SK-N-SH (cell line): Measurements from ENCODE around the gene INTS6L. TPM values are rescaled to one million over a fixed set of nuclear protein-coding genes. Genes with fewer than 3 reads are reported as not detected.

Experiments
- CTCF ChIA-PET: fragments of 300-600, 350-600 bp; formaldehyde crosslinking; extraction: SDS; loops from one replicate; lab custom pipeline; 2021; lab: Yijun Ruan, JAX
- POLR2A ChIA-PET: fragments of 350-600 bp; sonication (Branson Sonifier 250); formaldehyde crosslinking; extraction: SDS; loops from one replicate; lab custom pipeline; 2020; ENCODE audit warnings: antibody characterized with exemption, inconsistent platforms; lab: Yijun Ruan, JAX
- DNase-seq: peaks from one replicate; pipeline ENCODE4 v3.0.0; 2012
- H2AFZ ChIP-seq: fragments of 200-600 bp; sonication (generic); 2 replicates; pipeline ENCODE4 v1.8.1; 2016; ENCODE audit warnings: antibody characterized with exemption, mild to moderate bottlenecking, low read depth
- H3F3A ChIP-seq: fragments of 200-600 bp; sonication (generic); replicated peaks from 2 replicates; pipeline ENCODE3; 2016; ENCODE audit warnings: antibody characterized with exemption, mild to moderate bottlenecking; ENCODE audit not compliant: insufficient read depth
- H3K27ac ChIP-seq, 2 experiments: fragments of 200-500 bp in 1 of 2; fragments of 200-600 bp in 1 of 2; sonication (Bioruptor generic) in 1 of 2; sonication (generic), shearing (Covaris generic) in 1 of 2; 2 replicates each; pipeline versions ENCODE4 v1.5.1 to v1.6.1; 2014 to 2016; ENCODE audit warnings: low read depth in 2 of 2, inconsistent platforms in 1 of 2, low read length in 1 of 2, mild to moderate bottlenecking in 1 of 2, mixed read lengths in 1 of 2
- H3K27me3 ChIP-seq: fragments of 200-600 bp; sonication (generic), shearing (Covaris generic); 2 replicates; pipeline ENCODE4 v1.6.1; 2016; ENCODE audit warnings: mixed run types; ENCODE audit not compliant: insufficient read depth
- H3K36me3 ChIP-seq, 2 experiments: fragments of 200-500 bp in 1 of 2; fragments of 200-600 bp in 1 of 2; sonication (Bioruptor generic) in 1 of 2; sonication (generic) in 1 of 2; replicated peaks in 1 of 2; 2 replicates each; pipeline versions ENCODE3 to v1.5.1; 2014 to 2016; ENCODE audit warnings: low read length in 1 of 2, mild to moderate bottlenecking in 1 of 2; ENCODE audit not compliant: insufficient read depth in 2 of 2, control insufficient read depth in 1 of 2
- H3K4me1 ChIP-seq, 2 experiments: fragments of 200-500 bp in 1 of 2; fragments of 200-600 bp in 1 of 2; sonication (Bioruptor generic) in 1 of 2; sonication (generic), shearing (Covaris generic) in 1 of 2; 2 replicates each; pipeline versions ENCODE4 v1.5.1 to v1.6.1; 2014 to 2016; ENCODE audit warnings: low read depth in 1 of 2, low read length in 1 of 2, mixed run types in 1 of 2; ENCODE audit not compliant: insufficient read depth in 2 of 2, control insufficient read depth in 1 of 2
- H3K4me2 ChIP-seq: fragments of 200-600 bp; sonication (generic), shearing (Covaris generic); 2 replicates; pipeline ENCODE4 v1.6.1; 2017; ENCODE audit warnings: mixed run types
- H3K4me3 ChIP-seq, 2 experiments: fragments of 200-500 bp in 1 of 2; fragments of 200-600 bp in 1 of 2; sonication (Bioruptor generic) in 1 of 2; sonication (generic), shearing (Covaris generic) in 1 of 2; 2 replicates each; pipeline versions ENCODE4 v1.5.1 to v1.8.1; 2014 to 2016; ENCODE audit warnings: low read depth in 2 of 2, inconsistent platforms in 1 of 2, low read length in 1 of 2, mild to moderate bottlenecking in 1 of 2, mixed read lengths in 1 of 2, moderate library complexity in 1 of 2
- H3K79me2 ChIP-seq: fragments of 200-600 bp; sonication (generic); 2 replicates; pipeline ENCODE4 v1.8.1; 2017; ENCODE audit warnings: mild to moderate bottlenecking; ENCODE audit not compliant: insufficient read depth
- H3K9ac ChIP-seq: fragments of 200-600 bp; sonication (generic); 2 replicates; pipeline ENCODE4 v1.6.1; 2017; ENCODE audit warnings: mixed run types
- H3K9me2 ChIP-seq: fragments of 200-600 bp; sonication (generic); 2 replicates; pipeline ENCODE4 v1.6.1; 2017; ENCODE audit warnings: mixed run types
- H3K9me3 ChIP-seq: fragments of 200-600 bp; sonication (generic); 2 replicates; pipeline ENCODE4 v1.6.1; 2017; ENCODE audit warnings: mixed run types, mild to moderate bottlenecking, moderate library complexity
- H4K20me1 ChIP-seq: fragments of 200-600 bp; sonication (generic); 2 replicates; pipeline ENCODE4 v1.6.1; 2017; ENCODE audit warnings: mild to moderate bottlenecking, mixed run types; ENCODE audit not compliant: insufficient read depth
- ELF1 ChIP-seq: IDR thresholded peaks from 2 replicates; pipeline ENCODE4 v1.4.0; 2012
- FOSL2 ChIP-seq: IDR thresholded peaks from 2 replicates; pipeline ENCODE4 v1.4.0; 2012; ENCODE audit warnings: low read depth, mild to moderate bottlenecking, moderate library complexity, borderline replicate concordance
- FOXJ3 ChIP-seq: sonication (generic); formaldehyde crosslinking; IDR thresholded peaks from 2 replicates; pipeline ENCODE4 v1.5.1; 2020; ENCODE audit warnings: mild to moderate bottlenecking, missing genetic modification reagents
- GABPA ChIP-seq: IDR thresholded peaks from 2 replicates; pipeline ENCODE4 v1.4.0; 2012; ENCODE audit warnings: low read depth, mild to moderate bottlenecking
- JUND ChIP-seq: IDR thresholded peaks from 2 replicates; pipeline ENCODE4 v1.4.0; 2012
- MEF2A ChIP-seq: IDR thresholded peaks from 2 replicates; pipeline ENCODE4 v1.4.0; 2012; ENCODE audit warnings: low read depth, borderline replicate concordance
- MXI1 ChIP-seq: IDR thresholded peaks from 2 replicates; pipeline ENCODE4 v1.6.1; 2012; ENCODE audit warnings: mild to moderate bottlenecking, low read depth, low read length, improper control_type of control experiment
- PBX3 ChIP-seq: IDR thresholded peaks from 2 replicates; pipeline ENCODE4; 2012
- RAD21 ChIP-seq: IDR thresholded peaks from 2 replicates; pipeline ENCODE4 v1.6.1; 2012; ENCODE audit warnings: mild to moderate bottlenecking, low read length
- RCOR1 ChIP-seq: fragments of 150-350 bp; IDR thresholded peaks from 2 replicates; pipeline ENCODE4 v1.6.1; 2017; ENCODE audit warnings: antibody characterized with exemption, low read length
- REST ChIP-seq: IDR thresholded peaks from 2 replicates; pipeline ENCODE4 v1.6.1; 2012; ENCODE audit warnings: mild to moderate bottlenecking, low read depth, low read length, moderate library complexity
- RFX5 ChIP-seq: IDR thresholded peaks from 2 replicates; pipeline ENCODE4 v1.6.1; 2012; ENCODE audit warnings: mild to moderate bottlenecking, improper control_type of control experiment, low read length
- RXRA ChIP-seq: IDR thresholded peaks from 2 replicates; pipeline ENCODE4 v1.4.0; 2012; ENCODE audit warnings: low read depth, mild to moderate bottlenecking, borderline replicate concordance
- SIN3A ChIP-seq: IDR thresholded peaks from 2 replicates; pipeline ENCODE4 v1.6.1; 2012; ENCODE audit warnings: low read depth, mild to moderate bottlenecking, low read length, moderate library complexity, borderline replicate concordance
- TAF1 ChIP-seq: IDR thresholded peaks from 2 replicates; pipeline ENCODE4 v1.6.1; 2012; ENCODE audit warnings: low read depth, mild to moderate bottlenecking, low read length, moderate library complexity, borderline replicate concordance
- TCF12 ChIP-seq: IDR thresholded peaks from 2 replicates; pipeline ENCODE4 v1.4.0; 2012
- TEAD4 ChIP-seq: IDR thresholded peaks from 2 replicates; pipeline ENCODE4 v1.4.0; 2012; ENCODE audit warnings: mild to moderate bottlenecking, borderline replicate concordance; ENCODE audit not compliant: insufficient read depth
- USF1 ChIP-seq: IDR thresholded peaks from 2 replicates; pipeline ENCODE4 v1.4.0; 2012; ENCODE audit warnings: low read depth, borderline replicate concordance
- USF2 ChIP-seq: fragments of 150-350 bp; IDR thresholded peaks from 2 replicates; pipeline ENCODE4 v1.6.1; 2017; ENCODE audit warnings: antibody characterized with exemption, low read length, low read depth, borderline replicate concordance
- ZBTB33 ChIP-seq: IDR thresholded peaks from 2 replicates; pipeline ENCODE4 v1.4.0; 2012; ENCODE audit warnings: low read depth, borderline replicate concordance
- polyA plus RNA-seq, 3 experiments: library from polyadenylated mRNA; depleted of rRNA; stranded (reverse); fragments of >200 nt; gene quantifications; 2 replicates each; pipeline ENCODE4 v1.2.3, GENCODE V29; 2012

INTS6L gene
- polyA plus RNA-seq, 1 of the 3 experiments (the other 2 are of a cell fraction): 2.0 TPM

- CTCF ChIA-PET: no interaction called here
- Histone ChIP-seq H3K27me3 (no peaks in the 10 kb centered on the region), H3K27ac (no peak overlapping the region), H3K79me2 (no peaks in the 10 kb centered on the region), H3K9ac (no peak overlapping the region), H3K9me2 (no peaks in the 10 kb centered on the region), H3K9me3 (no peaks in the 10 kb centered on the region), H3K4me3 (no peak overlapping the region), H2AFZ (no peak overlapping the region), H3K4me2 (no peak overlapping the region), H3K36me3 (no peaks in the 10 kb centered on the region), H3K4me1 (peaks cover 0 to 2% of the 10 kb centered on the region in 2 experiments; a peak in 1 of 4 replicates), H3F3A (no peaks in the 10 kb centered on the region), H4K20me1 (no peaks in the 10 kb centered on the region)
- POLR2A ChIA-PET: no interaction called here
- no peak for DNase-seq
- TF ChIP-seq ZBTB33 (no peak), GABPA (no peak), TAF1 (no peak), TEAD4 (no peak), USF2 (no peak), JUND (no peak), TCF12 (no peak), REST (no peak), RFX5 (no peak), RXRA (no peak), ELF1 (no peak), MEF2A (no peak), RCOR1 (no peak), PBX3 (no peak), FOSL2 (no peak), SIN3A (no peak), MXI1 (no peak), USF1 (no peak), FOXJ3 (CRISPR knock-in tag) (no peak), RAD21 (no peak)
Measured at GRCh38 chrX:135536877-135537276, 16.4 kb downstream of the INTS6L start.
